GM18517 (cell line): Measurements from ENCODE around the gene RIPPLY1.

Experiments used
- ATAC-seq: cut with Tn5 transposase; IDR thresholded peaks from one replicate; pipeline ENCODE4 v1.9.1; 2021; ENCODE audit warnings: mild to moderate bottlenecking, moderate library complexity; ENCODE audit not compliant: unreplicated experiment

Gene RIPPLY1, protein sequence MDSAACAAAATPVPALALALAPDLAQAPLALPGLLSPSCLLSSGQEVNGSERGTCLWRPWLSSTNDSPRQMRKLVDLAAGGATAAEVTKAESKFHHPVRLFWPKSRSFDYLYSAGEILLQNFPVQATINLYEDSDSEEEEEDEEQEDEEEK

DNA sequence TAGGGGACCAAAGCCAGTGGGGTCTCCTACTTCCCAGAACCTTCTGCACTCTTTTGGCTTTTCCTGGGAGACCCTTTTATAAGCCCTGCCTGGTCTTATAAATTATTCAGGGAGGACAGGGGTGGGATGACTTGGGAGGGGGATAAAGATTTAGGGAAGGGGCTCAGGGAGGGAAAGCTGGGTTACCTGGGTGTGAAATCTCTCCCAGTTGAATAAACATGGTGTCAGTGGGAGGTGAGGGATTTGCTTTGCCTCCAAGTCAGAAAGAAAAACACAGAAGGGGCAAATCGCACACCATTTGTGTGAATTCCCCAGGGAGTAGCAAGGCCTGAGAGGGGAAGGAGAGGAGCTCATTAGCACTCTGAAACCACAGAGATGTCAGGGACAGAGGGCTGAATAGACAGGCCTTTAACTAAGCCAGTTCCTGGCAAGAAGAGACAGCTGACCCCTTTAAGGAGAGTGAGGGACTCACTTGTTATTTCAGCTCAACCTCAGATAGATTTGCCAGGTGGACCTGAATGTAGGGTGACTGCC, at the start of gene RIPPLY1:
Gene RIPPLY1 (minus strand): TSS at position 51 of the 534 bp plus-strand sequence. CDS start 54 bp downstream, outside the sequence.
- ATAC-seq: no peak

DNA sequence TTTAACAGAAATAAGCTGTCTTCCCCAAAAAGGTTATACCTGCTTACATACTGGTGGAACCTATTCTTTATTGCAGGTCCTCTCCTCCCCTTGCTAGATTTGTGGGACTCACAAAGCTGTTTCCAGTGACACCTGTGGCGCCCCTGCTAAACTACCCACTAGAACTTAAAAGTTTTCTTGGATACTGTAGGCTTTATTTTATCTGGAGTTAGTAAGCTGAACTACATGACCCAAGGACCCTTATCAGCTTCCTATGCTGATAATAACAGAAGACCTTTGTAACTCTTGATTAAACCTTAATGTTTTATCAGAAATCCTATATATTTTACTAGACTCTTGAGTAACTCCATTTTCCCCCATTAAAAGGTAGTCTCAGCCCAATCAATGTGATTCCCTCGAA, 49.4 kb upstream of the RIPPLY1 start:
- ATAC-seq: no peak

DNA sequence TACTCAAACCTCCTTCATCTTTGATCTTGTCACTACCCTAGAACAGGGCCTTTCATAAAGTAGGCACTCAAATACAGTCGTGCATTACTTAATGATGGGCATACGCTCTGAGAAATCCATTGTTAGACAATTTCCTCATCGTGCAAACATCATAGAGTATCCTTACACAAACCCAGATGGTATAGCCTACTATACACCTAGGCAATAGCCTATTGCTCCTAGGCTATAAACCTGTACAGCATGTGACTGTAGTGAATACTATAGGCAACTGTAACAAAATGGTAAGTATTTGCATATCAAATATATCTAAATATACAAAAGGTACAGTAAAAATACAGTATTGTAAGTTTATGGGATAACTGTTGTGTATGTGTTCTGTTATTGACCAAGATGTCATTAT, 48.9 kb upstream of the RIPPLY1 start:
- ATAC-seq: no peak

DNA sequence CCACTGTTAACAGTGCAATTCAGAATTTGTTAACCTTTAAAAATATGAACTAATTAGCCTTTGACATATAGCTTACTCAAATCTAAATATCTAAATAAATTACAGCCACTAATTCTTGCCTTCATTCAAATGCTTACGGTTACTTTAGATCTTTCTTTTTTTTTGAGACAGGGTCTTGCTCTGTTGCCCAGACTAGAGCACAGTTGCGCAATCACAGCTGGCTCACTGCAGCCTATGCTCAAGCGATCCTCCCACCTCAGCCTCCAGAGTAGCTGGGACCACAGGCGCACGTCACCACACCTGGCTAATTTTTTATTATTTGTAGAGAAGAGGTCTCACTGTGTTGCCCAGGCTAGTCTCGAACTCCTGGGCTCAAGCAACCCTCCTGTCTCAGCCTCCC, 48.1 kb upstream of the RIPPLY1 start:
- no peak for ATAC-seq

DNA sequence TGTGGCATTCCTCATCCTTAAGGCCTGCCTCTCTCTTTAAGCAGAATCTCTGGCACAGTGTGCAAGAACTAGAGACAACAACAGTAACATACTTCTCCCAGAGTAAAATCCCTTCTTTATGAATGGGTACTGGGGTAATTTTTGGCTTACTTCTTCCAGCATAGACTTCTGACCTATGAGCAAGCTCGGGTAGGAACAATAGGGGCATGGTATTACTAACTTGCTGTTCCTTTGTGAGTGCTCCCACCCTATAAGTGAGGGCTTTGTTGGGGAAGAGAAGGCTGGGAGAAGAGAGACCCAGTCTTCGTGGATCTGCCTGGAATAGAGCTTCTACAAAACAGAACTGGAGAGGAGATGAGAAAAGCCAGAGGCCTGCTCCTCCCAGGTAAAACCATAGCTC, 47.2 kb upstream of the RIPPLY1 start:
- no peak for ATAC-seq

DNA sequence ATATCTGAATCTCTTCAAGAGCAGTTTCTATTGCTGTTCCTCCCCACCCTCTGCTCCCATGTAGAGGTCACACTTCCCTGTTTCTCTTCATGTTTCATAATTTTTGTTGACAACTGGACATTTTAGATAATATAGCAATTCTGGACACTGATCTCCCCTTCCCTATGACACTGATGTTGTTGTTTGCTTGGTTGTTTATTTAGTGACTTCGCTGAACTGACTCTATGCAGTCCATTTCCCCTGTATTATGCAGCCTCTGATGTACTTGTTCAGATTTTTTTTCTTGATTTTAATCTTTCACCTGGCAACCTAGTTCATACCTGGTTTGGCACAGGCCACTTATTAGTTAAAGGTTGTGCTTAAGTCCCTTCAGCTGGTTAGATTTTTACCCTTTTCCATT, 46.2 kb upstream of the RIPPLY1 start:
- no peak for ATAC-seq

DNA sequence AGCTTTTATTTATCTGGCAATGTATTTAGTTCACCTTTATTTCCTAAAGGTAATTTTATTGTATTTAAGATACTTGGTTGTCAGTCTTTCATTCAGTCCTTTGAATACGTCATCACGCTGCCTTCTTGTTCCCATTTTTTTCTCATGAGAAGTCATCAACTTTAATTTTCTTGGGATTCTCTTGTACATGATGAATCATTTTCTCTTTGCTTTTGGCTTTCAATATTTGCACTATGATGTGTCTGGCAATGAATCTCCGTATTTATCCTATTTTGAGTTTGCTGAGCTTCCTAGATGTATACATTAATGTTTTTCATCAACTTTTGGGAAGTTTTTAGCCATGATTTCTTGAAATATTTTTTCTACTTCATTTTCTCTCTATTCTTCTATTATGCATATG, 45.5 kb upstream of the RIPPLY1 start:
- ATAC-seq: no peak

DNA sequence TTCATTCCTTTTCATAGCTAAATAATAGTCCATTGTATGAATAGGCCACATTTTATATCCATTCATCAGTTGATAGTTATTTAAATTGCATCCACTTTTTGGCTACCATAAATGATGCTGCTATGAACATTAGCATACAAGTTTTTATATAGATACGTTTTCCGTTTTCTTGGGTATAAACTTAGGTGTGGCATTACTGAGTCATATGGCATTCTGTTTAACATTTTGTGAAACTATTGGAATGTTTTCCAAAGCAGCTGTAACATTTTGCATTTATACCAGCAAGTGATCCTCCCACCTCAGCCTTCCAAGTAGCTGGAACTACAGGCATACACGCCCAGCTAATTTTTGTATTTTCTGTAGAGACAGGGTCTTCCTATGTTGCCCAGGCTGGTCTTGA, 43.3 kb upstream of the RIPPLY1 start:
- no peak for ATAC-seq

DNA sequence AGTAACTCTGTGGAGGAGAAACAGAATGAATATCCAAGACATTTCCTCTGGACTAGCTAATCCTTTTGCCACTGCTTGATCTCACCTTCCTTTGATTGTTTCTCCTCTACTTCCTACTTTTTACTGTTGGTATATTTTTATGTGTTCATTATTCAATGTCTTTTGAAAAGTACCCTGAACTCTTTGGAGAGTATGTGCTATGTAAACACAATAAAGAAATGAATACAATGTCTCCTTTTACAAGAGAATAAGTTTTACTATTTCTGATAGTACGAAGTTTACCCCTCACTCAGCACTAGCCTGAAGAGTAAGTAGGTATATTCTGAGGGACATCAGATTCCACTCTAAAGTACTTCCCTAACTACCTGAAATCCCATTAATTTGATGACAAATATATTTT, 36.9 kb upstream of the RIPPLY1 start:
- no peak for ATAC-seq

DNA sequence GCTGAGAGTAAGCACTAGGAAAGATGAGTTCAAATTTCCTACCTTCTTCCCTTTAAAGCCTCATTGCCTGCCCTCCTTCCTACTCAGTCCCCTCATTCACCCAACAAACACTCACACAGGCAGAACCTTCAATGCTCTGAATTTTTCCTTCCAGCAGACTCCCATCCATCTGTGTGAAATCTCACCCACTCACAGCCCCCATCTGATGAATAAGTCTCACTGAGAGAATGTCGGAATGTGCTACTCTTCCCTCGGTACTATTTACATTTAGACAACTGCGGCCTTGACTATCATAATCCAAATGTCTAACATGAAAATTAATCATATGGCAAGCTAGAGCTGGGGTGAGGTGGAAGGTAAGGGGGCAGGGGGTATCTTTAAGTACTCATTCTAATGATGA, 36.4 kb upstream of the RIPPLY1 start:
- no peak for ATAC-seq

DNA sequence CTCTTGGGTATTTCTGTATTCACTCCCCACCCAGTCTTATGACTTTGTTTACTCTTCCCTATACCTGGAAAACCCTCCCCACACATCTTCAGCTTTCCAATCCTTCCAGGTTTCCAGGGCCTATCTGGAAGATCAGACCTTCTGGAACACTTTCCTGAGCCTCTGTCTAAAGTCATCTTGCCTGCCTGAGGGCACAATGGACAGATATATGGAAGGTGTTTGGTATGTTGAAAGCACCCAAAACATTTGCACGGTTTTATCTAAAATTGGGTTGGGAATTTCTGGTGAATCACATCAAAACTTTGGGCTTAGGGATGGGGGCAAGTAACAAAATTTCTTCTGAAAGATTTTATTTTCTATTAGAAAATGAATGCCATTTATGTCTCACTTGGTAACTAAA, 33.1 kb upstream of the RIPPLY1 start:
- ATAC-seq: no peak

DNA sequence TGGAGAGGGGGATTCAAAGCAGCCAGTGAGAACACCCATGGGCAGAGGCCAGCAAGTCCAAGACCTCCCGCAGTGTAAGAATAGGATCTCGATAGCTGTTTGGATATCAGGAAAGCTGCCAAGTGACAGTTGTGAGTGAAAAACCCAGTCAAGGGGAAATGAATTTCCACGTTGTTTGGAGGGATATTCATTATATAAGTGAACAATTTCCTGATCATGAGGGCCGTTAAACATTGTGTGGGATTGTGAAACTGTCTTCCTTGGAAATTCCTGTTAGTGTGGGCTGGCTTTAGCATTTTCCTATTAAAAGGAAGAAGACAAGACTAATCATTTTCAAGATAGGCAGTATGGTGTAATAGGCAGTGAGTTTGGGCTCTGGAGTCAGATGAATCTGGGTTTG, 32.0 kb upstream of the RIPPLY1 start:
- ATAC-seq: no peak

DNA sequence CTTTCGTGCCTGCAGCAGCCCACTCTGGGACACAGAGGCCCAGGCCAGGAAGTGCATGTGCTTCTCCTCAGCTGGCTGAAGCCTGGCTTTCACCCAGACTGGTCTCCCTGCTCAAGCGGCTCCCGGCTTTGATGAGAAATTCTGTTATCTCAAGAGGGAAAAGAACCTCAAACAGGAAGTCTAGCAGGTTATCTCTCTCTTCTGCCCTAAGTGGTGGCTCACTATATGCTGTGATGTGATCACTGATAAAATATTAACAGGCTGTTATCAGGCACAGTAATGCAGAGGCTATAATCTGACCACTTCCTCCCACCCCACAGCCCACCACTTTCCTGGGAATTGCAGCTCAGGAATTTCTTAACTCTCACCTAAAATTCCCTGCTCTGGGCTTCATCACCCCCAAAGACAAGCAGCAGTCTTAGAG, 30.4 kb upstream of the RIPPLY1 start:
- ATAC-seq: no peak

DNA sequence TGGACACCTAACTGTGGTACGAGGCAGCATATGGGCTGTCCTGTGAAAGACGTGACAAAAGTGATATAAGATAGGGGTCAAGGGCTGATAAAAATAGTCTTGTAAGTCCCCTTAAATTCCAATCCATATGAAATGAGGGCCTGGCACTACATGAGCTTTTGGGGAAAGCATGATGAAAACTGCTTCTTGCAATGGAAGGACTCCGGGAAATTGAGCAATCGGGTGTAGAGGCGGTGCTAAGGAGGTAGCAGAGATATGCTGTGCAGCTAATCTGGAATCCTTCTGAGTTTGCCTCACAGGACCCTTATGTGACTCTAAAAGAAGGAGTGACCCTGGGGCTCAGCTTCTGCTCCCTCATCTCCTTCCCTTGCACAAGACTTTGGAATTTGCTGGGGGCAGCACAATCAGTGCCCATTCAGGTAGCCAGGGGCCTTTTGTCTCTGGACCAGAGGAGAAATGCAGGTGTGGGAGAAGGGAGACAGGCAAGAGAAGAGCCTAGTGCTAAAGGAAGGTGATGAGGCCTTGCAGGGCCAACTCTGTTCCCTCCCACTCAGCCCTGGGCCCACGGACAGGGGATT, 29.9 kb upstream of the RIPPLY1 start:
- ATAC-seq: no peak

DNA sequence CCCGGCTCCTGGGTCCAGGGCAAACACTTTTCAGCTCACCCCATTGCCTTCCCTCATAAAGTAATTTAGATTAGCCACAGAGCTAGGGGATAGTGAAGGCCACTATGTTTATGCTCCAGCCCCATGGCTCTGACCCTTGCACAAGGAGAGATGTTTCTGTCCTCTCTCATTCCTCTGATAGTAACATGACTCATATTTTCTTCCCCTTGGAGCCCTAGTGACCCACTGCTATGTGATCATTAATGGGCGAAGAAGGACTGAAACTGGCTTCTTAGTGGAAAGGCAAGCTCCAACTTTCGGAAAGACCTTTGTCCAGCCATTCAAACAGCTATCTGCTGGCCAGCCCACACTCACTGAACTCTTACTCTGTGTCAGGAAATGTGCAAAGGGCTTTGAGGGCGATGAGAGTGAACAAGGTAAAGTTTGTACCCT, 29.4 kb upstream of the RIPPLY1 start:
- no peak for ATAC-seq

DNA sequence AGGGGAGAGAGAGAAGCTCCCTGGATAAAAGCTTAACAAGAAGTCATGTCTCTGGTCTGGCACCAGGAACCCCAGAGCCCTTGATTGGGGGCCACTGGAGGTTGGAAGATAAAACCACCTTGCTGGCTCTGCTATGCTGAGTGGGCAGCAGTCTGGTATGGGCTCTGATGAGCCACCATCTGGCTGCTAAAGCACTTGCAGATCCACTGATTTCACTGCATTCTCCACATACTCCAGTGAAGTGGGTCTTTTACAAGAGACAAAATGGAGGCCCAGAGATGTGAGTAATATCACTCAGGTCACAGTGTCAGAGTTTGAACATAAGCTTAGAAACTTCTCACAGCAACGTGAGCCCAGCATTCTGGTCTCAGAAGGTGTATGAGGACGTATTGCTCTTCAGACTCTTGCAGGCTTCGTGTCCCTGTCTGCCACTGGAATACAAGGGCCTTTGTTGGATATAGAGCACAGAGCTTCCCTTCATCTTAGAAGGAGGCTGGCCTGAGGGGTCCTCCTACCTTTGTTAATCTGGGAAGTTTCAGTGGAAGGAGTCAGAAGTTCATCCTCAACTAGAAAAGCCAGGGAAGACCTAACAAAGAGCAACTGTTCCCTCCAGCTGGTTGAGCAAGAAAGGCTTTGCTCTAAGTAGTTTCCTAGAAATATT, 28.8 kb upstream of the RIPPLY1 start:
- ATAC-seq: no peak

DNA sequence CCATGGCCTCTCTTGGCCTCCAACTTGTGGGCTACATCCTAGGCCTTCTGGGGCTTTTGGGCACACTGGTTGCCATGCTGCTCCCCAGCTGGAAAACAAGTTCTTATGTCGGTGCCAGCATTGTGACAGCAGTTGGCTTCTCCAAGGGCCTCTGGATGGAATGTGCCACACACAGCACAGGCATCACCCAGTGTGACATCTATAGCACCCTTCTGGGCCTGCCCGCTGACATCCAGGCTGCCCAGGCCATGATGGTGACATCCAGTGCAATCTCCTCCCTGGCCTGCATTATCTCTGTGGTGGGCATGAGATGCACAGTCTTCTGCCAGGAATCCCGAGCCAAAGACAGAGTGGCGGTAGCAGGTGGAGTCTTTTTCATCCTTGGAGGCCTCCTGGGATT, 25.1 kb upstream of the RIPPLY1 start:
- ATAC-seq: no peak

DNA sequence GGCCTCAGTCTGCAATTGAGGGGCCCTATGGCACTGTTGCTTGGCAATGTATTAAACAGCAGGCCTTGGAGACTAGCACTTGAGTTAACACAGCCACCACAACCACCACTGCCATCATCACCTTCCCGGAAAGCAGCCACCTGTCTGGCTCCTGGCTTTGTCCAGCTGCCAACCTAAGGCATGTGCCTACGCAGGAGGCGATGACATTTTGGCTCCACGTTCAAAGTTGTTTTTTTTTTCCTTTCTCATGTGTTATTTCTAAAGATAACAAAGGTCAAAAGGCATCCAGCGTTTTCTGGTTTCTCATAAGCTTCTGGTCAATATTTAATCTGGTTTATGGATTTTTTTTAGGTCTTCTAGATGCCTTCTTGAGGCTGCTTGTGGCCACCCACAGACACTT, 24.6 kb upstream of the RIPPLY1 start:
- ATAC-seq: no peak

DNA sequence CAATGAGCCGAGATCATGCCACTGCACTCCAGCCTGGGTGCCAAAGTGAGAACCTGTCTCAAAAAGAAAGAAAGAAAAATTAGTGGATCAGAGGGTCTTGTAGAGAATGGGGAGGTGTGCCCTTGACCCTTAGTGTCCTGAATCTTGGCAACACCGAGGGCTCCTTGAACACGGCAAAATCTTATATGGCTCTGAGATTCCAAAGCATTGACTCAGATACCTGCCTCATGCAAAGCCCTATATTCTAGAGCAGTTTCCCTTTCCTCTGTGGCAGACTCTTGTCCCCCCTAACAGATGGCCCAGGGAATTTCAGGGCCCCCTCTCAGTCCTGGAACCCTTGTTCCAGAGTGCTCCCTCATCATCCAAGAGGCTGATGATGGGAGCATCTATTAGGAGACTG, 23.9 kb upstream of the RIPPLY1 start:
- ATAC-seq: no peak

DNA sequence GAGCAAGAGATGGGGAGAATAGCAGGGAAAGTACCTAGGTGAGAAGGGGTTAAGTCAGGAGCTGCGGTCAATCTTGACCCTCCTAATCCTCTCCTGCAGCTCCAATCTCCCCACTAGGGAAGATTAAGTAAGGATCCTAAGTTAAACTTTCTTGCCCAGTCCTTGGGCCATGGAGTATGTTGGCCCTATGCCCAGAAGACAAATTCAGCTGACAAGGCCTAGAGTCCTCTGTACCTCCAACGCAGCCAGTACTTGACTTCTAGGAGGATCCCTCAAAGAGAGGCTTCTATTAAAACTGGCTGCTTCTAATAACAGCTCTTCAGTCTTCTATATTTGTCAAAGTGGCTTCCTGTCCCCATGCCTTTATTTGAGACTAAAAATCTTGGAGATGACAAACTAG, 18.5 kb upstream of the RIPPLY1 start:
- ATAC-seq: no peak

DNA sequence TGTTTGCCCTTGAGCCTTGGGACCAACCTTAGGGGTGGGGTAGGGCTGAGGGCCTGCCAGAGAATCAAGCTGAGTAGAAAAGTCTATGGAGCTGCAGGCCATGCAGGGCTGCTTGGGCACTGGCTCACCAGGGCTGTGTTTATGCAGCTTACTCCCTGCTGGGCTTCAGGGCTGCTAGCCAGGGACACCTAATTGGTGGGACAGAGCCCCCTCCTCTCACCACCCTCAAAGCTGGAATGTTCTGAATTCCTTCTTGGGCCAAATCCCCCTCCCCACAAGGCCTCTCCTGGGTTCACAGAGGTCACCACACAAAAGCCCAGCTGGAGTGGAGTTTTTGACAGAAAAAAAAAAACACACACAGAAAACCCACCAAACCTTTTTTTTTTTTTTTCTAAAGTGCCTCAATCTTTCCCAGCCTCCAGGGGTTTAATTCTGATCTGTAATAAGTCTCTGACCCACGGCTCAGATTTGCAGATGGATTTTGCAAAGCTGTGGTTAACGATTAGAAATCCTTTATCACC, 16.9 kb upstream of the RIPPLY1 start, which contains the start of gene CLDN2:
Gene CLDN2 (plus strand): TSS at position 471 of the 521 bp plus-strand sequence. CDS start 7,827 bp downstream, outside the sequence.
- ATAC-seq: no peak
